Amniotic epithelial cell (primary cell): ENCODE results near the gene AP2A1.

Source experiments
- DNase-seq: peaks from one replicate; pipeline ENCODE4 v3.0.0-alpha.2; 2010; ENCODE audit warnings: low read depth

Gene AP2A1

DNA sequence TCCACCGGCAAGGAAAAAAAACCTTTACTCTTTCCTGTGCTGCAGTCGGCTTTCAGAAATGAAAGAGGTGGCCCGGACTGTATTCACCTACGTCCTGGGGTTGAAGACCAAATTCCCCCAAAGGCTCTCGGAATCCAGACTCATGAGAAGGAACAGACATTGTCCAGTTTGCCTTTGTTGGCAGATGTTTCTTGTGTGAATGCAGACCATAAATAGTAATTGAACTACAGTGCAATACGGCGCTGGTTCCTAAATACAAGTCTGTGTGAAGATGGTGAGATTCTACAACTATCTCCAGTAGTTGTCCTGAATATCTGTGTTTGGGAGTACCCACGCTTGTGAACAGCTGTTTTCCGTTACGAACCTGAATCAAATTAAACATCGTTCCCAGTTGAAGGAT lies 72.9 kb downstream of the AP2A1 start:
- no peak for DNase-seq

DNA sequence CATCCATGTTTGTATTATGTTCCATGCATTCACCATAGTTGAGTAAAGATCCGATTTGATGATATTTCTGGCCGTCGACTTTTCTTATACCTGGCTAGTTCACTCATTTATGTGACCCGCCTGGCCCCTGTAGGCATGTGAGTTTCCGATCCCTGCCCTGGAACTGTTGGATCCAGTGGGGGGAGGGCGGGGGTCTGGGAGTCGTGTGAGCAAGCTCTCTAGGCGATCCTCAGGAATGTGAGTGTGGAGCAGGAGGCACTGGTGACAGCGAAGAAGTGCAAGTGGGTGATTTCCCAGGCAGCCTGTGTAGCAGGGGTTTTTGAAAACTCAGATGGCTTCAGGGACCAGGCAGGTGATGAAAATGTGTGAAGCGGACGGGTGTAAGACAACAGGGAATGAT lies 73.5 kb downstream of the AP2A1 start:
- DNase-seq, result no peak

DNA sequence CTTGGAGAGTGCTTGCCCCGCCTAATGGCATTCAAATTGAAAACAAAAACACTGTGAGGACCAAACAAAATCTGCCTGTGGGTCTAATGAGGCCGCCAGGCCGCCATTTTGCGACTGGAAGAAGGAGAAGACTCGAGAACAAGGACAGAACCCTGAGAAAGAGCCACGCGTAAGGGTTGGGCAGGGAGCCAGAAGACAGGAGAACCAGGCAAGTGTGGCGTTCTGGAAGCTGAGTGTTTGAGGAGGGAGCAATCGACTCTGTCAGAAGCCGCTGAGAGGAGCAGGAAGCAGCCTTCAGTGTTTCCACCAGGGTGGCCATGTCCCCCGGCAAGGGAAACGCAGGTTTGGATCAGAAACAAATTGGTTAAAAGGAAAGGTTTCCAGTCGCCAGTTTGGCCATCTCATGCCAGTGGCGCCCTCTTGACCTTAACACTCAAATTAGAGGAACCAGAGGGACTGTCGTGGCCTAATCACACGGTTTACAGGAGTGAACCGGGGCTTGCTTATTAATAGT lies 74.0 kb downstream of the AP2A1 start:
- DNase-seq, result no peak

DNA sequence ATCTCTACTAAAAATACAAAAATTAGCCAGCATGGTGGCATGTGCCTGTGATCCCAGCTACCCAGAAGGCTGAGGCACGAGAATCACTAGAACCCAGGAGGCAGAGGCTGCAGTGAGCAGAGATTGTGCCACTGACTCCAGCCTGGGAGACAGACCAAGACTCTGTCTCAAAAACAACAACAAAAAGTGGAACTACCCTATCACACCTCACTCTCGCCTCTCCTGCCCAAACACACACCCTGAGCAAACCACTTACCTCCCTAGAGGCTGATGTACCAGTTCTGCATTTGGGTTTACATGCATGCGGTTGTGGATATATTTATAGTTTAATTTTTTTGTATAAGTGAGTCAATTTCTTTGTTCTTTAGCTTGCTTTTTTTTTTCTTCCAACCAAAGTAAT lies 76.5 kb downstream of the AP2A1 start:
- no peak for DNase-seq

DNA sequence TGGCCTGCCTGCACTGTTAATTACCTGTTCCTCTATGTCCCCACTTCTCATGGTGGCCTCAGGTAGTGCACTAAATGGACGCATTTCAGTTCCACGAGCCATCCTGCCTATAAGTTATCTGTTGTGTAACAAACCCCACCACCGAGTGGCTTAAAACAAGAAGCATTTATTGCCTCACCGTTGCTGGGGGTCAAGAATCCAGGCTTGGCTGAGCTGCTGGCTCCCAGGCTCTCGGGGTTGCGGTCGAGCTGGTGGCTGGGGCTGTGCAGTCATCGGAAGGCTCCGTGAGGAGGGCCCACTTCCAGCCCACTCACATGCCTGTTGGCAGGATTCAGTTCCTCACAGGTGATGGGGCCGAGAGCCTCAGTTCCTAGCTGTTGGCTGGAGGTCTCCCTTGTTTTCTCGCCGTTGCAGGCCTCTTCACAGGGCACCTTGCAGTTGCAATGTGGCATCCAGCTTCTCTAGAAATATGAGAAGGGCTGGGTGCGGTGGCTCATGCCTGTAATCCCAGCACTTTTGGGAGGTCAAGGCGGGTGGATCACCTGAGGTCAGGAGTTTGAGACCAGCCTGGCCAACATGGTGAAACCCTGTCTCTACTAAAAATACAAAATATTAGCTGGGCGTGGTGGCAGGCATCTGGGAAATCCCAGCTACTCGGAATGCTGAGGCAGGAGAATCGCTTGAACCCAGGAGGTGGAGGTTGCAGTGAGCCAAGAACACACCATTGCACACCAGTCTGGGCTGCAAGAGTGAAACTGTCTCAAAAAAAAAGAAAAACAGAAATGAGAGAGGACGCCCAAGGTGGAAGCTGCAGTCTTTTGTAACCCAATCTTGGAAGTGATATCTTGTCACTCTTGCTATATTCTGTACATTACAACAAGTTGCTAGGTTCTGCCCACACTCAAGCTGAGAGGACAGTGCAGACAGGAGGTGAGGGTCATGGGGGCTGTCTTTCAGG lies 77.6 kb downstream of the AP2A1 start:
- DNase-seq, result peak; percentile 70

DNA sequence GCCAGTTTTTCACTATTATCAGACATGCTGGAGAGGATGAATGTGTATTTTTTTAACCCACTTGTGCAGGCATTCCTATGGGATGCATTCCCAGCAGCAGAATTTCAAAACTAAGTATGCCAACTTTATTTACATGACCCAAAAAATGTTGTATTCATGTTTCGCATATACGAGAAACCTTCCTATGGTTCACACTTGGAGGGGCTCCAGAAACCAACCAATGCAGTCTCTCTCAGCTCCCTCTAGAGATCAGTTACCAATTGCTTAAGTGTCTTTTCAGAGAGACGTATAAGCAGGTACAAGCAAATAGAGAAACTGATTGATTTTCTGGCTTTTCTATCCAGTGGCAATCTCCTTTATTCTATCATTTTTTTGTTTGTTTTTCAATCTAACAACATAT lies 78.6 kb downstream of the AP2A1 start:
- no peak for DNase-seq

DNA sequence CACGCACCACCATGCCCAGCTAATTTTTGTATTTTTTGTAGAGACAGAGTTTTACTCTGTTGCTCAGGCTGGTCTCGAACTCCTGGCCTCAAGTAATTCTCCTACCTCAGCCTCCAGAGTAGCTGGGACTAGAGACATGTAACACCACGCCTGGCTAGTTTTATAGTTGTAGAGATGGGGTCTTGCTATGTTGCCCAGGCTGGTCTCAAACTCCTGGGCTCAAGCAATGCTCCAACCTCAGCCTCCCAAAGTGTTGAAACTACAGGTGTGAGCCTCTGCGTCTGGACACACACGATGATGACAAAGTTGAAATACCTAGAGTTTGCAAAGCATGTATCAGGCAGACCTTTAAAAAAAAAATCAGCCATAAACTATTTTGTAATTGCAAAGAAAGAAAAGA lies 79.6 kb downstream of the AP2A1 start:
- DNase-seq, result no peak

DNA sequence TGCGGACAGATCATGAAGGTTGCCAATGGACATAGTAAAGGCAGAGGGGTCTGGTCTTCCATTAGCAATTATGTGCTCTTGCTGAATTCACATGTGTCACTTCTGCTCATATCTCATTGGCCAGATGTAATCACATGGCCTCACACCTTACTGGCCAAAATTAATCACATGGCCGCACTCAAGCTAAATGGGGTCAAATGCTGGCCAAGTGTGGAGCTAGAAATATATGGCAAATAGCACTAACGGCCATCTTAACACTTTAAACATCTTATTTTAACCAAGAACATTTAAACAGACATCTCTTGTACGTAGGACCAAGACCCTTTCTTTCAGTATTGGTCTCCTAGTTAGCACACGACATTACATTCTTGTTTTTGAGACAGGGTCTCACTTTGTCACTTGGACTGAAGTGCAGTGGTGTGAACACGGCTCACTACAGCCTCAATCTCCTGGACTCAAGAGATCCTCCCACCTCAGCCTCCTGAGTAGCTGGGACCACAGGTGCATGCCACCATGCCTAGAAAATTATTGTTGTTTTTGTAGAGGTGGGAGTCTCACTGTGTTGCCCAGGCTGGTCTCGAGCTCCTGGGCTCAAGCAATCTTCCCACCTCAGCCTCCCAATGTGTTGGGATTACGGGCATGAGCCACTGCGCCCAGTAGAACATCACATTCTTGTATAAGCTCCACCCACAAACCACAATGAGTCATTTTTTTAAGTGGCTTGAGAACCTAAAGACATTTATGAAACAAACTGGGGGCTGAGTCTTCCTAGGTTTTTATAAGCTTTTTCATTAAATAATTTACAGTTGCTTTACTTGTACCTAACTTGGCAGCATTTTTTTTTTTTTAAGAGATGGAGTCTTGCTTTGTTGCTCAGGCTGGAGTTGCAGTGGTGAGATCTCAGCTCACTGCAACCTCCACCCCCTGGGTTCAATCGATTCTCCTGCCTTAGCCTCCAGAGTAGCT lies 81.2 kb downstream of the AP2A1 start:
- DNase-seq, result peak; percentile 95

DNA sequence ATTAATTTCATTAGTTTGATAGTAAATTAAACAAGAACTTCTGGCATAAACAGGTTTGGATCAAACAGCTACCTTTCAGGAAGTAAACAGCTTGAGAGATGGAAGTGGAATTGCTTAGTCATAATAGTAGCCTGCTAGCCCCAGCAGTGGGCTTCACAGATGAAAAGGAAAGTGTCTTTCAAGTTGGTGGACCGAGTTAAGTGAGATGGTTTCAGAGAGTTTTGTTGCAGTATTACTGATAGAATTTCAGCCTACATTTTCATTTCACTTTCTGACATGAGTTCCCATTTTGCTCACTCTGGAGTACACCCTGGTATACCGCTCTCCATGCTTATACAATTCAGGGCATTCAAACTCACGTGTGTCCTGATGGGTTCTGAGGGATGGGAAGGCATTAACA lies 82.1 kb downstream of the AP2A1 start:
- DNase-seq, result no peak

DNA sequence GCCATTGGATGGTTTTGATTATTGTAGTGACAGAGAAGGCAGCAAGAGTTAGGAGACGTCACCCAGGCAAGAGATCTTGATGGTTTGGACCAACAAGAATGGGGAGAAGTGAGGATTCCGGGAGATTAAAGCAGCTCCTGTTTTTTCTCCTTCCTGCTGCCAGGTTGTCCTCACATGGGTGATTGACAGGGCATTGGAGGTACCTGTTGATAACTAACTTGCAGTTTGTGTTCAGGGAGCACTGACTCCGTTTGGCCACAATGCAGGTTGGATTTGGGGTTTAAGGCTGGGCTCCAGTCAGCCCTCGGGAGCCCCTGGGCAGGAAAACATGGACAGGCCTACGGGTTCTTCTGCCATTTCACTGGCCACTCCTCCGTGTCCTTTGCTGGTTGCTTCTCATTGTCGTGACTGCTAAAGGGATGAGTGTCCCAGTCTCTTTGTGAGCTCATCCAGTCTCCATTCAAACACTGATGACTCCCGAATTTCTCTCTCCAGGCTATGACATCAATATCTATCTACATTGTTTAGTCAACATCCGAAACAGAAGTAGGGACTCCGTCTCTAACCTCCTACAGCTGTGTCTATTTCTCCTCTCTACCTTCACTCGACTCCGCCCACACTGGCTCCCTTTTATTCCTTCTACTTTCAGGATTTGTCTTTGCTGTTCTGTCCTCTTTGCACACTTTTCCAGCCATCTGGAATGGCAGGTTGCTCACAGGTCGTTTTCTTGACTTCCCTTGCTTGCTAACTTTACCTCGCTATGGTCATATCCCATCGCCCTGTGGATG lies 82.8 kb downstream of the AP2A1 start:
- DNase-seq, result no peak

DNA sequence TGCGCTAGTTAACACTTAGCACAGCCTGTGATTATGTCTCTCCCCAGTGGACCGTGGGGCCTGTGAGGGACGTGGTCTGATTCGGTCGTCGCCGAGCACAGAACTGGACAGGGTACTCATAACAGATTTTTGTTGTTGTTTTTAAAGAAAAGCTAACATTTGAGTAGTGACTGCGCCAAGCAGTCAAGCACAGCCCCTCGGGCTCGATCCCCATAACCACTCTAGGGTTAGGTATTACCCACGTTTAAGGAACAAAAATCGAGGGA lies 83.4 kb downstream of the AP2A1 start:
- DNase-seq, result no peak

DNA sequence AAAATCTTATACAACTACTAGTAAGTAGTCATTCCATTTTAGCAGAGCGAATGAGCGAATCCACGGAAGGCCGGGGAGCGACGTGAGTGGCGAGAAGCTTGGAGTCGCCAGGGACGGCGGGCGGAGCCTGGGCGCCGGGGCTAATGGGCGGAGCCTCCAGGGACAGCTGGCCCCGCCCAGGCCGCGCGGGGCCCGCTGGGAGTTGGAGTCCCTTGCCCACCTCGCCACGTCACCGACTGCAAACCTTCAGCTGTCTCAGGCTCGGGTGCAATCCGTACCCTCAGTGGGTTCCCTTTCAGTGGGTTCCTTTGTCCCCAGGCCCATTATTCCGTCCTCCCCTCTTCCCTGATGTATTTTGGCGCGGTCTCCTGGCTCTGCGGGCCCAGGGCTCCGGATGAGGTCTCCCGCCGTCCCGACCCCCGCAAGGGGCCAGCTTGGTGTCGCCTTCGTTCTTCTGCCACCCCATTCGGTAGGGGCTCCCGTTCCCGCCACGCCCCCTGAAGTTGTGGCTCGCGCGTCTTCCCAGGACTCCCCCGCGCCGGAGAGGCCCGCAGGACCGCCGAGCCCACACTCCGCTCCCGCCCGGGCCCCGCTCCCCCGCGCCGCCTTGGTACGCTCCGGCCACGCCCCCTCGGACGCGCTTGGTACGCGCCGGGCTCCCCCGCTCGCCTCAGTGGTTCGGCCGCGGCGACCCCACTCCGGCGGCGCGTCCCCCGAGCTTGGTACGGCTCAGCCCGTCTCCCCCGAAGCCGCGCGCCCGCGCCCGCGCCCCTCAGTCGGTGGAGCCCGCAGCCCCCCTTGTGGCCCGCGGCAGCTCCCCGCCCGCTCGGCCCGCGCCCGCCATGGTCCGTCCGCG lies 83.9 kb downstream of the AP2A1 start, which contains the start of gene PTOV1:
Gene PTOV1, plus strand, starts transcription at position 673 of the 856 bp plus-strand sequence.
- DNase-seq, result peak; percentile 87

DNA sequence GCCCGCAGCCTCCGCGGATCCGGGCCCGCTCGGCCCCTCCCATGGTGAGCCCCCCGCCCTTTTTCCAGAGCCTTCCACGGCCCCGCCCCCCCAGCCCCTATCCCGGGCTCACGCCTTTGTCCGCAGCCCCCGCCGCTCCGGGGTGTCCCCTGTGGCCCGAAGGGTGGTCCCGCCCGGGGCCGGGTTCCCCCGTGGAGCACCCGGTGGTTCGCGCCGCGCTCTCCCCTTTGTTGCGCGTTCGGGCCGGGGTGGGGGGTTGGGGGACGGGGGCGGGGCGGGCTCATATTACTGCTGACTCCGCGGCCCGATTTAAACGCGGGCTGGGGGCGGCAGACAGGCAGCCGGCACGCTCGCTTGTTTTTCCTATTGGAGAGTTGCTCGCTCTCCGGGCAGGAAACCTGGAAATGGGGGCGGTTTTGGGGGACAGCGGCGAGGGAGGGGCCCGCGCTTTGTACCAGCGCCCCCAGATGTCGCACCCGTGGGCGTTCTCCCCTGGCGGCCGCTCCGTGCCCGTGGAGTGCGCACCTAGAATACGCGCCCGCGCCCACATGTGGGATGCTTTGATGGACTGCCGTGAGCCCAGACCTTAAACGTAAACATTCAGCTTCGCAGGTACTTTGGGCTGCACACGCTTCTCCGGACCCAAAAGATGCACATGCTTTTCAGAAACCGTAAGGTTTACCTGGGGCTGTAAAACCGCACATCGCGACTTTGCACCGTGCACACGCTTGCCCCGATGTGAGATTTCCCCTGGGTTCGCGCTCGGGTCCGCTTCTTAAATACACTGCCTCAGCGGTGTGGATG lies 84.9 kb downstream of the AP2A1 start:
- no peak for DNase-seq

DNA sequence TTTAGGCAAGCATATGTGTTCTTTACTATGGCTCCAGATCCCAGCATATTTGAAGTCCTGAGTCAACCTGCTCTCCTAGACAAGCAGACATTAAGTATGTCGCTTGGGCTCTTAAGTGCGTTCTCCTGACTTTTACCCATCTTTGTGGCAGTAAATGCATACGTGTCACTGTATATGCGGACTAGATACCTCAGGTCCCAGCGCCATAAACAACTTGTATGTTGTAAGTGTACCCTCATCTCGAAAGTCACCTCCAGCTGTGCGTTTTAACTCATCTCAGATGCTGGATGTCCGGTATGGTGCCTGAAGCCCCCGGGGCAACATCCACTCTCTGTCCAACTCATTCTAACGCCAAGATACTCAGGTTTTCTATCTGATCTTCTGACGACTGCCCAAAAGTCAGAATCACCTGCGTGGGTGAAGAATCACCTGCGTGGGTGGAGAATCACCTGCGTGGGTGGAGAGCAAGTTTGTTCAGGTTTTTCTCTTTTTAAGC lies 85.9 kb downstream of the AP2A1 start:
- DNase-seq, result no peak

DNA sequence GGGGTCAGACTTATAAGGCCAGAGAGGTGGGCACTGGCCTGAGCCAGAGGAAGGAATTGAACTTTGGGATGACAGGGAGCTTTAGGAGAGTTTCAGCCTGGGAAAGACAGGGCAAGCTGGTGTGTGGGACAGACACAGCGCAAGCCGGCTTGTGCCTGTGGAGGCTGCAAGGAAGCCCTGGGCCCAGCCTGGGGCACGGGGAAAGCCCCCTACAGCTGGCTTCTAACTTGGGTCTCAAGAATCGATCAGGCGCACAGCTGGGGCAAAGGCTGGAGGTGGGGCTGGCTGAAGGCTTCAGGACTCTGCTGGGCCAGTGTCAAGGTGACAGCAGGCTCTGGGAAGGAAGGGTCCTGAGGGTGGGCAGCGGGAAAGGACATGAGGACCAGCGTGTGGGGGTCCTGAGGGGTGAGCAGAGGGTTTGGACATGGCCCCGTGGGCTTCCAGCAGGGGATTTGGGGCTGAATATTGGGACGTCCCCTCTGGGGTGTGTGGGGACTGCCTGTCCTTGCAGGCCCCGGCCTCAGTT lies 87.1 kb downstream of the AP2A1 start:
- DNase-seq, result no peak

DNA sequence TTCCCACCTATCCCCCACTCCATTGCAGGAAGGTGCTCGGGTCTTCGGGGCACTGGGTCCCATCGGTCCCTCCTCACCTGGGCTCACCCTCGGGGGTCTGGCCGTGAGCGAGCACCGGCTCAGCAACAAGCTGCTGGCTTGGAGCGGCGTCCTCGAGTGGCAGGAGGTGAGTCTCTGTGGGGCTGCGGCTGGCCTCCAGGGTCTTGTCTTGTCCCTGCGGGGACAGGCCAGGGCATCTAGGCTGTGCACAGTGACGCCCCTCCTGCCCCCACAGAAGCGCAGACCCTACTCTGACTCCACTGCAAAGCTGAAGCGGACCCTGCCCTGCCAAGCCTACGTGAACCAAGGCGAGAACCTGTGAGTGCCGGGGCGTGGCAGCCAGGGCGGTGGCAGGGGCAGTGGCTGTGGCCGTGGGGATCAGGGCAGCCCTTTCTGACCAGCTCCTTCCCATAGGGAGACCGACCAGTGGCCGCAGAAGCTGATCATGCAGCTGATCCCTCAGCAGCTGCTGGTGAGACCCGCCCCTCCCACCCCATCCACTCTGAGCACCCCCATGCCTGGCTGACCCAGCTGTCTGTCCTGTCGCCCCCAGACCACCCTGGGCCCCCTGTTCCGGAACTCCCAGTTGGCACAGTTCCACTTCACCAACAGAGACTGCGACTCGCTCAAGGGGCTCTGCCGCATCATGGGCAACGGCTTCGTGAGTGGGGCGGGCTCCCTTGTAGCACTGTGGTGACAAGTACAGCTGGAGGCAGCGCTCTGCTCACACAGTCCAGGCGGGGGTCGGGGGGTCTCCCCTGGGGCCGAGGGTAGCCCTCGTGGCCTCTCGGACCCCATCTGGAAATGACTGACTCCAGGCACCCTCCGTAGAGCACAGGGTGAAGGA lies 87.8 kb downstream of the AP2A1 start:
- no peak for DNase-seq

DNA sequence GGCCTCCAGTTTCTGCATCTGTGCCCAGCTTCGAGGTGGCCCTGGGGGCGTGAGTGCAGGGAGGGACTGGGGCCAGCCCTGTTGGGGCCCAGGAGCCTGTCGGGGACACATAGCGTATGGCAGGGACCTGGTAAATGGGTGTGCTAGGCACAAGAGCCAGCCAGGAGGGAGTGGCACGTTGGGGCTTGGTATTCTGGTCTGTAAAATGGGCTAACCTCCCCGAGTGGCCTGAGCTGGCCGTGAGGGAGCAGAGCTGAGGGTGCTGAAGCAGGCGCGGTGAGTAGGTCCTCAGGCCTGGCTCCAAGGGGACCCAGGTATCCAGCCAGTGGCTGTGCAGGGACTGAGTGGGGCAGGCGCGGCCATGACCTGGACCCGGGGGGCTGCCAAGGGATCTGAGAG lies 88.5 kb downstream of the AP2A1 start:
- no peak for DNase-seq

DNA sequence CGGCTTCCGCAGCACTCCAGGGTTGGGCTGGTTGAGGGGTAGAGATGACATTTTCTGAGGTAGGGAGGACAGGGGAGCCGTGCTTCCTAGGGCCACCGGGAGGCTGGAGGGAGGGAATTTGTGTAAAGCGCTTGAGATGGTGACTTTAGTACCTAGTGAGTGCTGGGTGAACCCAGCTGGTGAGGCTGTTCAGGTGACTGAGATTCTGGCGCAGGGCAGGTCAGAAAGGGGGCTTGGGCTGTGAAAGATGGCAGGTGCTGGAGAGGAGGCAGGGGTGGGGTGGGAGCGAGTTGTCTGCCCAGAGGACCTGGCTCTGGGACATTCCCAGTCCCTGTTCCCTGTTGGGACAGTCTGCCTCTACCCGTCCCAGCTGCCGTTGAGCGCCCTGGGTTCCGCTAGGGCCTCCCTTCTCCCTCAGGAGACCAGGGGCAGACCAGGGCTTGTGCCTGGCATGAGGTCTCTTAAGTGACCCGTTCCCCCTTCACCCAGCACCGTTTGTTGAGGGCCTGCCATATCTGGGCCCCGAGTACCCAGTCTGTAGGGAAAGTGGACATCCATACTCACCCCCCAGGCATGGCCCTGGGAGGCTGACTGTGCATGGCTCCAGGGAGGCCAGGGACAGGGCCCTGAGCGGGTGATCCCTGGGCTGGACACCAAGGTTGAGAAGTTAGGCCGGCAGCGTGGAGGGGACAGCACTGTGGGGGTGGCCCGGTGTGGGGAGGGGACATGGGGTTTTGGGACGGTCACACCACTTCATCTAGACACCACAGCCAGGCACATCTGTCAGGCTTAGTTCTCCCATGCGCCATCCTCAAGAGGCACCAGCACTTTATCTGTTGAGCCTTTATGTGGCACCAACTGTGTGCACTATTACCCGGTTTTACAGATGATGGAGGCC lies 89.1 kb downstream of the AP2A1 start:
- DNase-seq, result no peak
